GM12801 (cell line): ENCODE measurements around the gene MED29.

Experiments used
- TF ChIP-seq, protein P1 (sequence below): IDR thresholded peaks from one replicate; pipeline ENCODE4 v1.5.1; 2011; ENCODE audit warnings: control low read depth; ENCODE audit not compliant: insufficient read length; ENCODE audit errors: extremely low read depth

Gene MED29

DNA sequence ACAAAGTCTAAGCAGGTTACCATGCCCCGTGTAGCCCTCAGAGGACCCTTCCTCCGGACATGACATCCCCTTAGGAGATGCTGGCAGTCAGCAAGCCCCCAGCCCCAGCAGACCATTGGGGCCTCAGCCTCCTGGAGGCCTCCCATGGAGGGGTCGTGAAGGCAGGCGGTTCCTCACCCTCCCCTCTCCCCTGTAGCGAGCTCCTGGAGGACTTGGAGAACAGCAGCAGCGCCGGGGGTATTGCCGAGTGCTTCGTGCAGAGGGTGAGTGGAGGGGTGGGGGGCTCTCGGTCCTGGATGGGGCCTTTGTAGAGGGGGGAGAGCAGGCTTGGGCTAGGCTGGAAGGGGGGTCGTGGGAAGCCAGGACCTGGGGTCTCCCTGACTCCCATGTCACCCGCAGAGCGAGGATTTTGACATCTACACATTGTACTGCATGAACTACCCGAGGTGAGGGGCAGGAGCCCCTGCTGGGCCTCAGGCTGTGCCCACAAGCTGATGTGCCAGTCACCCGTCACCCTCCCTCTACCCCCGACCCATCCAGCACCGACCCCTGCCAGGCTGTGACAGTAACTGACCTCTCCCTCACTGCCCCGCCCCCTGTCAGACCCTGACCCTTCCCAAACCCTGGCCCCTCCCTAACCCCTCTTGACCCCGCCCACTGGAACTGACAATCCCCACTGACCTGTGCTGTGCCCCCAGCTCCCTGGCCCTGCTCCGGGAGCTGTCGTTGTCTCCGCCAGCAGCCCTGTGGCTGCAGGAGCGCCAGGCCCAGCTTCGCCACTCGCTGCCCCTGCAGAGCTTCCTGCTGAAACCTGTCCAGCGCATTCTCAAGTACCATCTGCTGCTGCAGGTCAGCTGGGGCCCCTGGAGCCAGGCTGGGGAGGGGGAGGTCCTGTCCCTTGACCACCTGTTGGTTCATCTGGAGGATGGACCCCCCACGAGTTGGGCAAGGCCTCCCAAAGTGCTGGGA lies 25.3 kb downstream of the MED29 start:
- TF ChIP-seq, protein P1, sequence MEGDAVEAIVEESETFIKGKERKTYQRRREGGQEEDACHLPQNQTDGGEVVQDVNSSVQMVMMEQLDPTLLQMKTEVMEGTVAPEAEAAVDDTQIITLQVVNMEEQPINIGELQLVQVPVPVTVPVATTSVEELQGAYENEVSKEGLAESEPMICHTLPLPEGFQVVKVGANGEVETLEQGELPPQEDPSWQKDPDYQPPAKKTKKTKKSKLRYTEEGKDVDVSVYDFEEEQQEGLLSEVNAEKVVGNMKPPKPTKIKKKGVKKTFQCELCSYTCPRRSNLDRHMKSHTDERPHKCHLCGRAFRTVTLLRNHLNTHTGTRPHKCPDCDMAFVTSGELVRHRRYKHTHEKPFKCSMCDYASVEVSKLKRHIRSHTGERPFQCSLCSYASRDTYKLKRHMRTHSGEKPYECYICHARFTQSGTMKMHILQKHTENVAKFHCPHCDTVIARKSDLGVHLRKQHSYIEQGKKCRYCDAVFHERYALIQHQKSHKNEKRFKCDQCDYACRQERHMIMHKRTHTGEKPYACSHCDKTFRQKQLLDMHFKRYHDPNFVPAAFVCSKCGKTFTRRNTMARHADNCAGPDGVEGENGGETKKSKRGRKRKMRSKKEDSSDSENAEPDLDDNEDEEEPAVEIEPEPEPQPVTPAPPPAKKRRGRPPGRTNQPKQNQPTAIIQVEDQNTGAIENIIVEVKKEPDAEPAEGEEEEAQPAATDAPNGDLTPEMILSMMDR = no peak

DNA sequence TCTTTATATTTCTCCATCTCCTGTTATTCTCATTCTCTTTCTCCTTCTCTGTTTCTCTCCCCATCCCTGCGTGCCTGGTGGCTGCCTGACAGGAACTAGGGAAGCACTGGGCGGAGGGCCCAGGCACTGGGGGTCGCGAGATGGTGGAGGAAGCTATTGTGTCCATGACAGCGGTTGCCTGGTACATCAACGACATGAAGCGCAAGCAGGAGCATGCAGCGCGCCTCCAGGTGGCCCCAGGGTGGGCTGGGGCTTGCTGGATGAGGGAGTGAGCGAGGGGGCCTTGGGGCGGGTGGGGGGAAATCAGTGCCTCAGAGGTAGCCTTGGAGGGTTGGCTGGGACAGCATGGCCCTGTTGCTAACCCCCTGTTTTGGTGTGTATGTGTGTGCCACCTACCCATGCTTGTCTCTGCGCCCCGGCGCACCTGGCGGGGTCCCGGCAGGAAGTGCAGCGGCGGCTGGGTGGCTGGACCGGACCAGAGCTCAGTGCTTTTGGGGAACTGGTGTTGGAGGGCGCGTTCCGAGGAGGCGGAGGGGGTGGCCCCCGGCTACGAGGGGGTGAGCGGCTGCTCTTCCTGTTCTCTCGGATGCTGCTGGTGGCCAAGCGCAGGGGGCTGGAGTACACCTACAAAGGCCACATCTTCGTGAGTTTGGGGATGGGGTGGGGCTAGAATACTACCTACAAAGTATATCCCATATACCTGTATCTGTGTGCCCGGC lies 26.4 kb downstream of the MED29 start:
- TF ChIP-seq, protein P1 = no peak

DNA sequence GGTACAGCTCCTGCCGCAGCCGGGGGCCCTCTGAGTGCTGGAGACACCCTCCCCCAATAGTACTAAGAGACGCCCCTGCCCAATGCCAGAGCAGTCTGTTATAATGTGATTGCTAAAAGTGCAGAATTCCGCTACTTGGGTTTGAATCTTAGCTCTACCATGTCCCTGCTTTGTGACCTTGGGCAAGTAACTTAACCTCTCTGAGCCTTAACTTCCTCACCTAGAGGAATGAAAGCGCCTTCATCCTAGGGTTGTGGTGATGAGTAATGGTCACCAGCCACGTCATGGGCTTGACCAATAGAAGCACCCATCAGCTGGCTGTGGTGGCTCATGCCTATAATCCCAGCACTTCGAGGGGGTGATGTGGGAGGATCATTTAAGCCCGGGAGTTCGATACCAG lies 27.8 kb downstream of the MED29 start:
- TF ChIP-seq, protein P1 = no peak

DNA sequence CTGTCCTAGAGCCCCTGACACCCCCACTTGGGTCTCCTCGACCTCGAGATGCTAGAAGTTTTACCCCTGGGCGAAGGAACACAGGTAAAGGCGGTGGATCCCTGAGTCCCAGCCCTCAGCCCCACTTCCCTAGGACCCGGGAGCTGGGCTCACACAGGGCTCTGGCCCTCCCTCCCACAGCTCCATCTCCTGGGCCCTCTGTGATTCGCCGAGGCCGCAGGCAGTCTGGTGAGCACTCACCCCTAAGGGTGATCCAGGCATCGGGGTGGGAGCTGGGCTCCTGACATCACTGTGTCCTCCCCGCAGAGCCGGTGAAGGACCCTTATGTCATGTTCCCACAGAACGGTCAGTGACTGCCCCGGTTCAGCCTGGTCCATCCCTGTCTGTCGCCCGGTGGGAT lies 29.6 kb downstream of the MED29 start:
- TF ChIP-seq, protein P1 = no peak

DNA sequence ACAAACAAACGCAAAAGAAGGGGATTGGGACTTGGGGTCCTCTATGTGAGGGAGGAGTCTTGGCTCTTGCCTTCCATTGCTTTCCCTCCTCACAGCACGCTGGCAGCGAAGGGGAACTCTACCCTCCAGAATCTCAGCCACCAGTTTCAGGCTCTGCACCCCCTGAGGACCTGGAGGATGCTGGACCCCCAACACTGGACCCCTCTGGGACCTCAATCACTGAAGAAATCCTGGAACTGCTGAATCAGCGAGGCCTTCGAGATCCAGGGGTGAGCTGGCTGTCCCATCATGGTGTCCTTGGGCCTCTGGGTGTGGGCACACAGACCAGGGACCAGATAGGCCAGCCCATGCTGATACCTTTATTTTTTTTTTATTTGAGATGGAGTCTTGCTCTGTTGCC lies 30.8 kb downstream of the MED29 start:
- TF ChIP-seq, protein P1 = no peak

DNA sequence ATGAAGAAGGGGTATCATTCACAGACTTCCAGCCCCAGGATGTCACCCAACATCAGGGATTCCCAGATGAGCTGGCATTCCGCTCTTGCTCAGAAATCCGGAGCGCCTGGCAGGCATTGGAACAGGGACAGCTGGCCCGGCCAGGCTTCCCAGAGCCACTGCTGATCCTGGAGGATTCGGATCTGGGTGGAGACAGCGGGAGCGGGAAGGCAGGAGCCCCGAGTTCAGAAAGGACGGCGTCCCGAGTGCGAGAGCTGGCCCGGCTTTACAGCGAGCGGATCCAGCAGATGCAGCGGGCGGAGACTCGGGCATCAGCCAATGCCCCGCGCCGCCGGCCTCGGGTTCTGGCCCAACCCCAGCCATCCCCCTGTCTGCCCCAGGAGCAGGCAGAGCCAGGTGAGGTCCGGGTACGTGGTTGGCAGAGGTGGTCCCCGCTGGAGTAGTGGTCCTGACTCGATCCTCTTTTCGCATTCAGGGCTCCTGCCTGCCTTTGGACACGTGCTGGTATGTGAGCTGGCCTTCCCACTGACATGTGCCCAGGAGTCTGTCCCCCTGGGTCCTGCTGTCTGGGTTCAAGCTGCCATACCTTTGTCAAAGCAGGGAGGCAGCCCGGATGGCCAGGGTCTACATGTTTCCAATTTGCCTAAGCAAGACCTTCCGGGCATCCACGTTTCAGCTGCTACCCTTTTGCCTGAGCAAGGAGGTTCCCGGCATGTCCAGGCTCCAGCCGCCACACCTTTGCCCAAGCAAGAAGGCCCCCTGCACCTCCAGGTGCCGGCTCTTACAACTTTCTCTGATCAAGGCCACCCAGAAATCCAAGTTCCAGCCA lies 32.3 kb downstream of the MED29 start:
- TF ChIP-seq, protein P1 = no peak

DNA sequence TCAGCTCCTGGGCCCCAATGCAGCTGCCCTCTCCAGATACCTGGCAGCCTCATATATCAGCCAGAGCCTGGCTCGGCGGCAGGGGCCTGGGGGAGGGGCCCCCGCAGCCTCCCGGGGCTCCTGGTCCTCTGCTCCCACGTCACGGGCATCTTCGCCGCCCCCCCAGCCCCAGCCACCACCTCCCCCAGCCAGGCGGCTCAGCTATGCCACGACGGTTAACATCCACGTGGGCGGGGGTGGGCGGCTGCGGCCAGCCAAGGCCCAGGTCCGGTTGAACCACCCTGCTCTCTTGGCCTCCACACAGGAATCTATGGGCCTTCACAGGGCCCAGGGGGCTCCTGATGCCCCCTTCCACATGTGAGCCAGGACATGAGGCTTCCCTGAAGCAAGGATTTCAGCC lies 33.8 kb downstream of the MED29 start:
- TF ChIP-seq, protein P1 = no peak
